Erythroblast (primary cell): ENCODE results near the gene IMPDH1.

Experiments used
- GATA1 ChIP-seq: IDR thresholded peaks from 2 replicates; pipeline ENCODE4 v1.6.1; 2011; ENCODE audit warnings: low read depth, mild to moderate bottlenecking, control low read depth, low read length, moderate library complexity
- POLR2A ChIP-seq: IDR thresholded peaks from 2 replicates; pipeline ENCODE4 v1.6.1; 2011; ENCODE audit warnings: mild to moderate bottlenecking, low read length

DNA sequence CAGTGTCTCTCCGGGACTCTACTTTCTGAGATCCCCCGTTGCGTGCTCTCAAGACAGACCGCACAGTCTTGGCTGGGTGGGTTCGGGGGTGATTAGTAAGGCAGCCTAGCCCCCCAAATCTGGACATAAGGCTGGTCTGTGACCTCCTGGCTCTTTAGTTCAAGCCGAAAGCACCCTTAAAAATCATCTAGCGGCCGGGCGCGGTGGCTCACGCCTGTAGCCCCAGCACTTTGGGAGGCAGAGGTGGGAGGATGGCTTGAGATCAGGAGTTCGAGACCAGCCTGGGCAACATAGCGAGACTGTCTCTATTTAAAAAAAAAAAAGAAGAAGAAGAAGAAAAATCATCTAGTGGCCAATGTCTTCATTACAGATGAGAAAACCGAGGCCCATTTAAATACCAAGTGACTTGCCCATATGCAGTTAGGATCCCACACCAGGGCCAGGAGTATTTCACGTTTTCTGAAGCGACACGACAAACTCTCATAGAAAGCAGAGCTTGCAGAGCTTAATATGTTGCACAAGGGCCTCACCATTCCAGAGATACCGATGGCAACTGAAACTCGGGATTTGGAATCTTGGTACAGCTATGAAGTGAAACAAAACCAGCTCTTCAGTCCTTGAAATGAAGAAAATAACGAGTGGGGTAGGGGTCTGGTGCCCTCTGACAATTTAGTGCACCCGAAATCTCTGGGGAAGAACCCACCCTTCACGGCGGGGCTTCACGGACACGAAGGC, 45.2 kb upstream of the IMPDH1 start:
- TF ChIP-seq POLR2A (no peak), GATA1 (no peak)
